A549 (cell line): ENCODE measurements around the gene ENTPD8. TPM values are rescaled to one million over a fixed set of nuclear protein-coding genes. Genes with fewer than 3 reads are reported as not detected.
A peak's percentile ranks its signal among the peaks of the same experiment; 100 is the strongest.

Experiments
- ATAC-seq, 2 experiments: fragments of 200-7000 bp in 1 of 2; fragments of >200 bp in 1 of 2; cut with Nextera tagmentation in 1 of 2; cut with Tn5 transposase in 1 of 2; 3 replicates each; pipeline versions ENCODE4 v1.8.0 to v1.9.1; 2018 to 2020; ENCODE audit warnings: mild to moderate bottlenecking in 1 of 2, moderate library complexity in 1 of 2
- CTCF ChIA-PET: fragments of 300-600 bp; sonication (Branson Sonifier 250); formaldehyde crosslinking; extraction: SDS; loops from one replicate; lab custom pipeline; 2021; ENCODE audit warnings: antibody characterized with exemption, inconsistent platforms; lab: Yijun Ruan, JAX
- POLR2A ChIA-PET: fragments of 350-600 bp; formaldehyde crosslinking; extraction: SDS; loops from one replicate; lab custom pipeline; 2021; ENCODE audit warnings: antibody characterized with exemption, inconsistent platforms; lab: Yijun Ruan, JAX
- DNase-seq, 2 experiments: peaks; one replicate each; pipeline versions ENCODE4 v3.0.0 to v3.0.0-alpha.2; 2011 to 2016; ENCODE audit warnings: low read depth in 1 of 2, low spot score in 1 of 2
- FAIRE-seq: peaks from 2 replicates; lab custom pipeline; 2011; peaks lifted over from hg19 to GRCh38; lab: Jason Lieb, UNC
- H3K27ac ChIP-seq, 2 experiments: fragments of >200 bp; sonication (Bioruptor Twin); formaldehyde crosslinking; 3 replicates each; pipeline ENCODE4 v1.5.1; 2016 to 2017
- H3K4me1 ChIP-seq: fragments of >200 bp; sonication (Bioruptor Twin); formaldehyde crosslinking; 3 replicates; pipeline ENCODE4 v1.6.1; 2016
- H3K4me2 ChIP-seq: fragments of >200 bp; sonication (Bioruptor Twin); formaldehyde crosslinking; 3 replicates; pipeline ENCODE4 v1.6.1; 2016
- H3K4me3 ChIP-seq: fragments of >200 bp; sonication (Bioruptor Twin); formaldehyde crosslinking; 3 replicates; pipeline ENCODE4 v1.5.1; 2016
- H3K9me3 ChIP-seq: fragments of >200 bp; sonication (Bioruptor Twin); formaldehyde crosslinking; 3 replicates; pipeline ENCODE4 v1.6.1; 2016
- BCL3 ChIP-seq: fragments of >200 bp; sonication (Bioruptor Twin); formaldehyde crosslinking; IDR thresholded peaks from 3 replicates; pipeline ENCODE4 v1.6.1; 2016
- CBX2 ChIP-seq: fragments of 200-600 bp; sonication (generic); IDR thresholded peaks from 2 replicates; pipeline ENCODE4 v1.6.1; 2016; ENCODE audit warnings: low read depth, mild to moderate bottlenecking, borderline replicate concordance
- CBX8 ChIP-seq: fragments of 200-600 bp; sonication (generic); IDR thresholded peaks from 2 replicates; pipeline ENCODE4 v1.6.1; 2016
- CHD4 ChIP-seq: fragments of 200-600 bp; sonication (generic); IDR thresholded peaks from 2 replicates; pipeline ENCODE4 v1.6.1; 2016; ENCODE audit warnings: antibody characterized with exemption, mild to moderate bottlenecking, borderline replicate concordance
- CTCF ChIP-seq: fragments of >200 bp; sonication (Bioruptor Twin); formaldehyde crosslinking; IDR thresholded peaks from 3 replicates; pipeline ENCODE4 v1.5.1; 2016
- E2F6 ChIP-seq: IDR thresholded peaks from 2 replicates; pipeline ENCODE4 v1.6.1; 2012; ENCODE audit warnings: low read depth, borderline replicate concordance
- EHF ChIP-seq: fragments of 250-450 bp; sonication (Bioruptor Pico); IDR thresholded peaks from 2 replicates; pipeline ENCODE4 v1.5.0; 2020; ENCODE audit warnings: mild to moderate bottlenecking
- ELK1 ChIP-seq: fragments of 150-350 bp; IDR thresholded peaks from 2 replicates; pipeline ENCODE4 v1.6.1; 2014; ENCODE audit warnings: low read depth, mild to moderate bottlenecking, low read length
- ESRRA ChIP-seq: fragments of 150-350 bp; IDR thresholded peaks from 2 replicates; pipeline ENCODE4 v1.6.1; 2014; ENCODE audit warnings: mild to moderate bottlenecking, low read length, borderline replicate concordance
- GATA3 ChIP-seq: IDR thresholded peaks from 2 replicates; pipeline ENCODE4 v1.6.1; 2012; ENCODE audit warnings: borderline replicate concordance
- HEYL ChIP-seq: fragments of 250-450 bp; sonication (Bioruptor Pico); IDR thresholded peaks from 2 replicates; pipeline ENCODE4 v1.8.0; 2021; ENCODE audit warnings: mild to moderate bottlenecking, moderate library complexity
- HMGXB4 ChIP-seq: fragments of 250-450 bp; sonication (Bioruptor Pico); IDR thresholded peaks from 2 replicates; pipeline ENCODE4 v1.5.0; 2021; ENCODE audit warnings: mild to moderate bottlenecking, moderate library complexity, borderline replicate concordance
- HOXB13 ChIP-seq: fragments of 250-450 bp; sonication (Bioruptor Pico); IDR thresholded peaks from 2 replicates; pipeline ENCODE4 v1.5.0; 2020; ENCODE audit warnings: low read depth, mild to moderate bottlenecking, moderate library complexity
- MAZ ChIP-seq: fragments of 150-350 bp; IDR thresholded peaks from 2 replicates; pipeline ENCODE4 v1.6.1; 2014; ENCODE audit warnings: antibody characterized with exemption, low read depth, low read length, borderline replicate concordance
- MYC ChIP-seq: IDR thresholded peaks from 2 replicates; pipeline ENCODE4 v1.6.1; 2012; ENCODE audit warnings: mild to moderate bottlenecking, inconsistent platforms, low read length, improper control_type of control experiment, borderline replicate concordance
- PBX3 ChIP-seq: IDR thresholded peaks from 2 replicates; pipeline ENCODE4 v1.6.1; 2012
- RCOR1 ChIP-seq: fragments of 150-350 bp; IDR thresholded peaks from 2 replicates; pipeline ENCODE4 v1.6.1; 2014; ENCODE audit warnings: antibody characterized with exemption, low read length, low read depth
- SMC3 ChIP-seq: fragments of >200 bp; sonication (Bioruptor Twin); formaldehyde crosslinking; IDR thresholded peaks from 3 replicates; pipeline ENCODE4 v1.6.1; 2018; ENCODE audit warnings: inconsistent platforms
- WGBS: methylation state at CpG from one replicate; pipeline ENCODE4 v1.1.6; 2017; ENCODE audit errors: missing lambda C conversion rate; 5-methylcytosine and 5-hydroxymethylcytosine counted together
- polyA plus RNA-seq, 4 experiments: library from polyadenylated mRNA; depleted of rRNA in 3 of 4; stranded (reverse); fragments of >200 nt; fragmentation: RNase III in 1 of 4; extraction: RNeasy Plus Mini Kit Qiagen cat#74134 plus additional on column Dnase treatment in 1 of 4; gene quantifications; 2 replicates in 3 of 4; 3 replicates in 1 of 4; pipeline ENCODE4 v1.2.3, GENCODE V29; 2011 to 2017

Gene ENTPD8
- polyA plus RNA-seq, 2 of the 4 experiments (the other 2 are of a cell fraction), result 0.18 to 0.36 TPM

GRCh38 chr9:137397675-137398423 lies 43.3 kb downstream of the ENTPD8 start:
- no peak overlapping the region for H3K4me3 ChIP-seq
- H3K9me3 ChIP-seq, result no peaks in the 10 kb centered on the region
- ChIA-PET POLR2A (interaction anchor here (0.5 kb wide), 1 partner anchor 27 kb away, joined by 3 read pairs; no protein-coding TSS in a partner anchor), CTCF (interaction anchor here (0.9 to 1.0 kb wide), 2 partner anchors 10 to 95 kb away, joined by 3 to 4 read pairs; no protein-coding TSS in a partner anchor)
- WGBS, result 85% methylated on average over 20 of the region's 20 CpGs
- FAIRE-seq (no peak), ATAC-seq (no peak), DNase-seq (no peak)
- no peak overlapping the region for H3K27ac ChIP-seq
- H3K4me2 ChIP-seq, result no peak overlapping the region
- peaks cover 7% of the 10 kb centered on the region for H3K4me1 ChIP-seq
- no peak for TF ChIP-seq SMC3
- no peak for TF ChIP-seq PBX3
- TF ChIP-seq CTCF, result no peak
- TF ChIP-seq MYC, result no peak
- no peak for TF ChIP-seq ESRRA
- TF ChIP-seq HEYL, result no peak
- TF ChIP-seq EHF (CRISPR knock-in tag), result no peak
- no peak for TF ChIP-seq GATA3
- no peak for TF ChIP-seq CBX8
- TF ChIP-seq ELK1, result no peak
- no peak for TF ChIP-seq HOXB13
- no peak for TF ChIP-seq BCL3
- no peak for TF ChIP-seq CBX2
- no peak for TF ChIP-seq MAZ

- no peak for FAIRE-seq
- peak overlapping the region in 1 of 2 experiments; percentile 70; a peak in 3 of 6 replicates for H3K27ac ChIP-seq
Observed at GRCh38 chr9:137396634-137397367, 44.4 kb downstream of the ENTPD8 start.

More at GRCh38 chr9:137396634-137397367, 44.4 kb downstream of the ENTPD8 start:
- ChIA-PET CTCF (interaction anchor here (1.0 to 3.0 kb wide), 4 partner anchors 26 to 150 kb away, joined by 3 to 12 read pairs (median 3); partner anchors contain the start of genes EXD3 and NOXA1), POLR2A (interaction anchor here (0.5 to 1.1 kb wide), 2 partner anchors 26 to 95 kb away, joined by 3 to 8 read pairs; partner anchors contain the start of gene NRARP)
- Histone ChIP-seq H3K4me2 (peak overlapping the region; percentile 24; the same call in 1 of the 3 replicates), H3K4me3 (no peak overlapping the region), H3K9me3 (no peaks in the 10 kb centered on the region), H3K4me1 (peaks cover 7% of the 10 kb centered on the region)
- no peak for TF ChIP-seq HMGXB4 (CRISPR knock-in tag)
- no peak for TF ChIP-seq CHD4
- TF ChIP-seq RCOR1, result no peak
- TF ChIP-seq HEYL, result no peak
- TF ChIP-seq E2F6, result no peak
- no peak for TF ChIP-seq CTCF
- ATAC-seq (0 out of 6 replicates have a peak, but pooled peaks of 1 of the 2 experiments have one; percentile 7), DNase-seq (no peak)
- 89% methylated on average over 21 of the region's 26 CpGs for WGBS
